Renal cortex interstitium (tissue), 11 donors: ENCODE results near the gene CNTN2. TPM values are rescaled to one million over a fixed set of nuclear protein-coding genes. Genes with fewer than 3 reads are reported as not detected.

Experiments used
- DNase-seq, 11 donors: peaks; one replicate each; pipeline ENCODE4 v3.0.0-alpha.2; 2013; ENCODE audit warnings: low read depth in 9 of 11, low spot score in 4 of 11; ENCODE audit errors: extremely low read depth in 1 of 11
- polyA plus RNA-seq, 3 donors: library from polyadenylated mRNA; unstranded; fragments of 120-200 nt; gene quantifications; one replicate each; pipeline ENCODE4 v1.2.1, GENCODE V29; 2013; ENCODE audit not compliant: insufficient read length in 3 of 3

Gene CNTN2
- polyA plus RNA-seq, 3 donors: 0.59 to 0.76 (median 0.72) TPM

DNA sequence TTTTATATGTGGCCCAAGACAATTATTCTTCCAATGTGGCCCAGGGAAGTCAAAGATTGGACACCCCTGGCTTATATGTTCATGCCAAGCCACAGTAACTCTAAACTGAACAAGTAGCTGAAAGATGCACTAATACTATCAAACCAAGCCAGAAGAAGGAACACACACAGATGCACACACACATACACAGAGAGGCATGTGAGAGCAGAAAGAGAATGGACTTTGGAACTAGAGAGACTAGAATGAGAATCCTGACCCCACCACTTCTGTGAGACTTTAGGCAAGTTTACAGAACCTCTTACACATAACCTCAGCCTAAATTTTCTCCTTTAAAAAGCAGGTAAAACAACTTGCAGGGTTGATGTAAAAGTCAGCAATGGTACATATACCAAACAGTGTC is 52.4 kb downstream of the CNTN2 start:
- DNase-seq: peak in 1 of 11 donors; percentile 2

DNA sequence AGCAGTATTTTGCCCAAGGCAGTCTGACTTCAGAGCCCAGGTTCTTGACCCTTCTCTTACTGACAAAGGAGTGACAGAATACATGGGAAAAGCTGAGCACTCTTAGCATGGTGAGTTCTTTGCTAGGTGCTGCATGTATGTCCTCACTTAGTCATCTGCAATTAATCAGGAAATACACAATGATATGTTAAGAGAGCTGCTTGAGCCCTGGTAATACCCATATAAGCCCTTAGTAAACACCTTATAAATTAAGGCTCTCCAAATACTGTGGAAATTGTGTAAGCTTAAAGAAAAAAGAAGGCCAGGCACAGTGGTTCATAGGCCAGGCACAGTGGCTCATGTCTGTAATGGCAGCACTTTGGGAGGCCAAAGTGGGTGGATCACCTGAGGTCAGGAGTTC is 55.2 kb downstream of the CNTN2 start:
- no peak for DNase-seq

DNA sequence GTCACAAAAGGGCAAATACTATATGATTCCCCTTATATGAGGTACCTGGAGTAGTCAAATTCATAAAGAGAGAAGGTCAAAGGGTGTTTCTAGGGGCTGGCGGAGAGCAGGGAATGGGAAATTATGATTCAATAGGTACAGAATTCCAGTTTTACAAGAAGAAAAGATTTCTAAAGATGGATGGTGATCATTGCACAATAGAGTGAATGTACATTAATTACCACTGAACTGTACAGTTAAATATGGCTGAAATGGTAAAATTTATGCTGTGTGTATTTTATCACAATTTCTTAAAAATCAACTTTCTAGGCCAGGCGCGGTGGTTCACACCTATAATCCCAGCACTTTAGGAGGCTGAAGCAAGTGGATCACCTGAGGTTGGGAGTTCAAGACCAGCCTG is 59.4 kb downstream of the CNTN2 start:
- no peak for DNase-seq

DNA sequence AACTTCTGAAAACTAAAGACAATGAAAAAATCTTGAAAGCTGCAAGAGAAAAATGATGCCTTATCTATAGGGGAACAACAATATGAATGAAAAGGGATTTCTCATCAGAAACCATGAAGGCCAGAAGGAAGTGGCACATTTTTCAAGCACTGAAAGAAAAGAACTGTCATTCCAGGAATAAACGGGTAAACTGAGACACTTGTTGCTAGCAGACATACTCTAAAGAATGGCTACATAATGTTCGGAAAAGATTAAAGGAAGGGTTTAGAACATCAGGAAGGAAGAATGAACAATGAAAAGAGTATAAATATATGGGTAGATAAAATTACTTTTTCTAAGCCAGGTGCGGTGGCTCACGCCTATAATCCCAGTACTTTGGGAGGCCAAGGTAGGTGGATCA is 64.3 kb downstream of the CNTN2 start:
- no peak for DNase-seq

DNA sequence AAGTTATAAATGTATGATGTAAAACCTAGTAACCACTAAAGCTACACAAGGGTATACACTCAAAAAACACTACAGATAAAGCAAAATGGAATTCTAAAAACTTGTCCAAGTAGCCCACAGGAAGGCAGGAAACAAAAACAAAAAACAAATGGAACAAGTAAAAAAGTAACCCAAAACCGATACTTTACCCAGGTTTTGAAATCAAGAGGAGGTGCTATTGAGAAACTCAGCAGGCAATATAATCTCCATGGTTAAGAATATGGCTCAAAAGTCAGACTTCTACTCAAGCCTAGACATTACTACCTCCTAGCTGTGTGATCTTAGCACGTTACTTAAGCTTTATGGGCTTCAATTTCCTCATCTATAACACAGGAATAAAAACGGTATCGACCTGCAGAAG is 65.5 kb downstream of the CNTN2 start:
- DNase-seq: no peak

DNA sequence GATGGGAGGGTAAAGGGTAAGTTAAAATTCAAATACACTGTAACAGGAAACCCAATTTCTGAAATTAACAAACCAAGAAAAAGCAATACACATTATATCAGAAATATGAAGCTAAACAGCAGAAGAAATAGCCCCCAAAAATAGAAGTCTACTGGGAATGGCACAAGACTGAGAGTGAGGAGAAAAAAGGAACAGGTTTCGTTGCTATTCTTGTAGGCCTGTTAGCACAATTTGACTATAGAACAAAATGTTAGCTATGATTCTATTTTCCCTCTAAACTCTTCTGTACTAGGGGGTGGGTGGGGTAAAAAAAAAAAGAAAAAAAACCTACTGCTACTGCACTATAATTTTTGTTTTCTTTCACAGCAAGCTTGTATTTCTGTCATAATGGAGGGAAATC is 66.3 kb downstream of the CNTN2 start:
- DNase-seq: no peak

DNA sequence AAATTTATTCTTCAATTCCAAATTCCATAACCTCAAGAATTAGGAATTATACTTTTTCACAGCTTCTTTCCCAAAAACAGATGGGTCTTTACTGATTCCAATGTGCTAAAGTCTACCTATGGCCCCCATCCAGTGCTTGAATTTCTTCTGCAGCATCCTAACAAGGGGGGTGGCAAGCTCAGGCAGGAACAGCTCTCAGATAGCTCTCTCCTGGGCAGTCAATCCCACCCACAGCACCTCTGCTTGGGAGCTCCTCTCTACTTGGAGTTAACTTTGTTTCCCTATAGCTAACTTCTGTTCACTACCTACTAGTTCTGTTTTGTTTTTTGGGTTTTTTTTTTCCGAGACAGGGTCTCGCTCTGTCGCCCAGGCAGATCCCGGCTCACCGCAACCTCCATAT is 66.7 kb downstream of the CNTN2 start:
- no peak for DNase-seq

DNA sequence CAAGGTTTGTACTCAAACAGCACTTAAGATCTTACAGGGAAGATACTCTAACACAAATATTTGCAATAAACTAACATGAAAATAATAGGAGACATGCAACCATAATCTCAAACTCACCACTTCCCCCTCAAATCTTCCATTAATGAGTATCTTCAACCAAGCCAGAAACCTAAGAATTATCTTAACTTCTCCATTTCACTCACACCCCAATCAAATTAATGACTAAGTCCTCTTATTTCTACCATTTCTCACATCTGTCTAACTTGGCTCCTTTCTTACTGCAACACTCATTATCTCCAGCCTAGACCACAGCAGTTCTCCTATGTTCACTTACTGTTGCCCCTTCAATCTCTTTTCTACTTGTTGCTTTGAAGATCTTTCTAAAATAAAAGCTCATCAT is 68.3 kb downstream of the CNTN2 start:
- DNase-seq: no peak

DNA sequence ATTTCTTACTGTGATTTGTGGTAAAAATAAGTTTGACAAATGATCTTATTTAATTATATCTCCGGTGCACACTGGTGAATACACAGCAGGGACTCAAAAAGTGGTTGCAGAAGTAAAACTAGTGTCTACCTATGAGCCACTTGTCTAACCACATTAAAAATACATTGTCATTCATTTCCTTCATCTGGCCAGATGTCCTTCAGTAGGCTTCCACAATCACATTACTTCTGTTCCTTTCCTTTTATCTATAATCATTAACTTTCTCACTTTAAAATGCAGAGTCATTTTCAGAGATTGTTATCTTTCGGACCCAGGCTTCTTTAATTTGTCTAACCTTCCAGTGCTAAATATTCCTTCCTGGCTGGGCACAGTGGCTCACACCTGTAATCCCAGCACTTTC is 75.7 kb downstream of the CNTN2 start:
- no peak for DNase-seq

DNA sequence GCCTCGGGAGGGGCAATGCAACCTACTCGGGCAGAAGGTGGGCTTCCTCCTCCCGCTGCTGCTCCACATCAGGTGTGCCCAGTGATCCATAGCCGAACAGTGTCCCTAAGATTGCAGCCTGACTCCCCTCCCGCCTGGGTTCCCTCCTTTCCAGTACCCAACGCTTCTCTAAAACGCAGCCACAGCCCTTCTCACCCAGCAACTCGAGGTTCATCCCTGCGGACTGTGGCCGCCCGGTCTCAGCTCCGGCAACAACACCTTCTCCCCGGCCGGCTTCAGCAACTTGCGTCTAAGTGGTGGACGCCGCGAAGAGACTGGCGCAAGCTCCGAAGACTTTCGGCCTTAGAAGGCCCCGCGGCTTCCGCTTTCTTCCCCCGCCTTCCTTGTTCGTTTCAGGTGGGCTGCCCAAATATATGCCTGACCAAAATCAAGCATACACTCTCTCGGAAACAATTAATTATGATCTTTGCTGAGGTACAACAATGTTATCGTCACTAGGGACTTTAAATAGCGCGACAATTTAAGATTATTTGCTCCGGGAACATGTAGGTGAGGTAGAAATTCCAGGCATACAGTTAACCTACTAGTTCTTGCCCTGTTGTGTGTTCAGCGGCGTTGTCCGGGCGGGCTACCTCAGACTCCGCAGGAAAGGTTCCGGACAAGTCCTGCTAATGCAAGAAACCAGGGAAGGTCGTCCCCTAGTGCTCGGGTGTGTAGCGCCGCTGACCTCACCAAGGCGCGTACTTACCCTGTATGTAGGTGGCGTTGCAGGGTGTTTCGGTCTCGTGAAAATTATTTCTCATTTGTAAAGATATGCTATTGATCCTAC is 78.9 kb downstream of the CNTN2 start, which contains the start of gene RBBP5:
RBBP5 (minus strand) TSS at position 319 of the 829 bp plus-strand sequence; CDS start at position 214, 105 bp downstream.
- DNase-seq: peak; percentile 88 to 99 (median 94)

DNA sequence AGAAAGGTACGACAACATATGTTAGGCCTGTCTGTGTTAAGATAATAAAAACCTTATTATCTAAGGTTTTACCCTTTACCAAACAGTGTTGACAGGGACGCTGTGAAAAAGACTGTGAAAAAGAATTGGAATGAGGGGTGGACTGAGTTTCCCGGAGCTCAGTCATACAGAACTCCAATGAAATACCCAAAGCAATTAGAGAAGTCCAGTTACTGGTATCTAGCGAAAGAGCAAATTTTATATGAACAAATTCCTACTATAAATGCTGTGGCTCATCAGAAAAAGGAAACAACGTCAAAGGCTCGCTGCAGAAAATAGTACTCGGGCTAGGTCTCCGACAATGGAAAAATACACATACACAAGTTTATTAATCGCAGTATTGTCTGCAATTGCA is 79.5 kb downstream of the CNTN2 start:
- DNase-seq: no peak

DNA sequence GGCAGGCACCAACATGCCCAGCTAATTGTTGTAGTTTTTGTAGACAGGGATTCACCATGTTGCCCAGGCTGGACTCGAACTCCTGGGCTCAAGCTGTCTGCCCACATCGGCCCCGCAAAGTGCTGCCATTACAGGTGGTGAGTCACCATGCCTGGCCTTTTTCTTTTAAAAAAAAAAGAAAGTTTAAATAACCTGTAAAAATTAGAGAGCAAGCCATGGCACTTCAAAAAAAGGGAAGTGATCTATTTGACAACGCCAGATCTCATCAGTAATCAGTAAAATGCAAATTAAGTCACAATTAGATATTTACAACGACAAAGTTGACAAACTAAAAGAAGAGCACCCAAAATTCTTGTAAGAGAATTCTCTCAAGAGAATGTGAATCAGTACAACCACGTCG is 81.7 kb downstream of the CNTN2 start:
- DNase-seq: no peak

DNA sequence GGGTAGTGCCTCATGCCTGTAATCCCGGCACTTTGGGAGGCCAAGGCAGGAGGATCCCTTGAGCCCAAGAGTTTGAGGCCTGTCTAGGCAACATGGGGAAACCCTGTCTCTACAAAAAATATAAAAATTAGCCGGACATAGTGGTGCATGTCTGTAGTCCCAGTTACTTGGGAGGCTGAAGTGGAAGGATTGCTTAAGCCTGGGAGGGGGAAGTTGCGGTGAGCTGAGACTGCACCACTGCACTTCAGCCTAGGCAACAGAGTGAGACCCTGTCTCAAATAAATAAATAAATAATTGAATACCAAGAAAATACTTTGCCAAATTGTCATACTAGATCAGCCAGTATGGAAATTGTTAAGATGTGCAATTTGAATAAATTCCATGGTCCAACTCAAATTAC is 84.6 kb downstream of the CNTN2 start:
- no peak for DNase-seq

Other genes with a start within 250 kb of the CNTN2 start
- gene NFASC, start 172.3 kb upstream of the CNTN2 start, polyA plus RNA-seq: 10 to 100 TPM; 17.2 to 22.5 (median 18.6) TPM
- gene TMEM81, start 41.2 kb downstream of the CNTN2 start, polyA plus RNA-seq: 1 to 10 TPM; 3.3 to 5.0 (median 4.0) TPM
- gene RBBP5, start 78.8 kb downstream of the CNTN2 start, polyA plus RNA-seq: 10 to 100 TPM; 18.7 to 22.1 (median 20.7) TPM
- gene DSTYK, start 168.5 kb downstream of the CNTN2 start, polyA plus RNA-seq: 10 to 100 TPM; 18.2 to 20.5 (median 19.6) TPM
- 1 to 10 TPM; 7.2 to 8.7 (median 7.9) TPM for gene TMCC2, start 184.7 kb downstream of the CNTN2 start, polyA plus RNA-seq